ENCODE data around the gene SDHB. TPM values are rescaled to one million over a fixed set of nuclear protein-coding genes. Genes with fewer than 3 reads are reported as not detected.

SDHB gene
- total and polyA plus RNA-seq, 7 donors = 109 to 398 (median 173) TPM

DNA sequence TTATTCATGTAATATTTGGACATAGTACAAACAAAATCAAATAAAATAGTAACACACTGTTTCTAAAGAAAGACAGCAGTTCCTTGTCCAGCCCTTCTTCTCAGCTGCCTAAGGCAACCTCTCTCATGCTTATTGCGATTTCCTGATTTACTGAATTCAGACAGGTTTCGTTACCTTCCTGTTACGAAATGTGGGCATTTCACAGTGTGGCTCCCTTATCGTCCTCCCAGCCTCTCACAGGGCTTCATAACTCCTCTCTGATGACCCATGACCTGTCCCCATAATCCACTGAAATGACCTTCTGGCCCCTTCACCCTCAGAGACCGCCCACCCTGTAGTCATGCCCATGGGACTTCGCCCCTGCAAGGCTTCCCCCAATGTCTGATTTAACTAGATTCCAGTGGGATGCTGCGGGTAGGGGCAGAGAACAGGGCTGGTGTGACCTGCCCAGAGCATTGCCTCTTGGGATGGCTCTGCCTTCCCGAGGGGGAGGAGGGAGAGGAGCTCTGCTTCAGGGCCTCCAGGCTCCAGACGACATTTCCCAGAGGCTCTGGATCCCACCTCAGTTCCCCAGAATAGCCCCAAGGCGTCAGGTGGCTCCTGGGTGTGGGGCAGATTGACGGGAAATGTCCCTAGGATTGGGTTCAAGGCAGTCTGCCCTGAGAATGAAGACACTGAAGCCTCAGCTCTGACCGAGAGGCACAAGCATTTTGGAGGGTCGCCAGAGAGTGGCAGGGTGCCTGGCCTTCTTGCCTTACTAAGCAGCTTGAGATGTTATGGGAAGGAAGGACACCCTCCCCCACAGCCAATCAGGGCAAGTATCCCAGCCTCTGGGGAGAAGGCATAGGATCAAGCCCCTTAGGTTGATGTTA lies 44.9 kb upstream of the SDHB start:
- Histone ChIP-seq H3K4me3 (no peak overlapping the region), H3K36me3 (no peaks in the 10 kb centered on the region), H3K27me3 (no peaks in the 10 kb centered on the region), H3K4me1 (peaks cover 0 to 39% (median 14%) of the 10 kb centered on the region in 4 donors), H3K27ac (peak overlapping the region in 3 of 4 donors; percentile 23 to 40 (median 27)), H3K9me3 (no peaks in the 10 kb centered on the region)
- TF ChIP-seq EP300 (IDR thresholded peaks at IDR 0.05) (no peak), POLR2A (IDR thresholded peaks at IDR 0.05) (no peak), POLR2AphosphoS5 (IDR thresholded peaks at IDR 0.05) (peak in 1 of 4 donors; percentile 34)
- DNase-seq = no peak
- intact Hi-C loops (cut with DNase I) = no loop called here
- 75 to 79% methylated on average over 13 of the region's 13 CpGs for WGBS, 2 donors

GRCh38 chr1:17097787-17098186 lies 44.0 kb upstream of the SDHB start:
- Histone ChIP-seq H3K27me3 (no peaks in the 10 kb centered on the region), H3K4me1 (peaks cover 0 to 39% (median 14%) of the 10 kb centered on the region in 4 donors), H3K27ac (peak overlapping the region in 1 of 4 donors; percentile 27), H3K36me3 (no peaks in the 10 kb centered on the region), H3K9me3 (no peaks in the 10 kb centered on the region), H3K4me3 (no peak overlapping the region)
- intact Hi-C loops (cut with DNase I) = no loop called here
- no peak for TF ChIP-seq EP300 (IDR thresholded peaks at IDR 0.05)
- TF ChIP-seq POLR2A (IDR thresholded peaks at IDR 0.05) = no peak
- TF ChIP-seq, protein P1, sequence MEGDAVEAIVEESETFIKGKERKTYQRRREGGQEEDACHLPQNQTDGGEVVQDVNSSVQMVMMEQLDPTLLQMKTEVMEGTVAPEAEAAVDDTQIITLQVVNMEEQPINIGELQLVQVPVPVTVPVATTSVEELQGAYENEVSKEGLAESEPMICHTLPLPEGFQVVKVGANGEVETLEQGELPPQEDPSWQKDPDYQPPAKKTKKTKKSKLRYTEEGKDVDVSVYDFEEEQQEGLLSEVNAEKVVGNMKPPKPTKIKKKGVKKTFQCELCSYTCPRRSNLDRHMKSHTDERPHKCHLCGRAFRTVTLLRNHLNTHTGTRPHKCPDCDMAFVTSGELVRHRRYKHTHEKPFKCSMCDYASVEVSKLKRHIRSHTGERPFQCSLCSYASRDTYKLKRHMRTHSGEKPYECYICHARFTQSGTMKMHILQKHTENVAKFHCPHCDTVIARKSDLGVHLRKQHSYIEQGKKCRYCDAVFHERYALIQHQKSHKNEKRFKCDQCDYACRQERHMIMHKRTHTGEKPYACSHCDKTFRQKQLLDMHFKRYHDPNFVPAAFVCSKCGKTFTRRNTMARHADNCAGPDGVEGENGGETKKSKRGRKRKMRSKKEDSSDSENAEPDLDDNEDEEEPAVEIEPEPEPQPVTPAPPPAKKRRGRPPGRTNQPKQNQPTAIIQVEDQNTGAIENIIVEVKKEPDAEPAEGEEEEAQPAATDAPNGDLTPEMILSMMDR (IDR thresholded peaks at IDR 0.05) = no peak
- no peak for TF ChIP-seq POLR2AphosphoS5 (IDR thresholded peaks at IDR 0.05)
- no peak for DNase-seq
- 53 to 63% methylated on average over 14 of the region's 14 CpGs for WGBS, 2 donors

- no peaks in the 10 kb centered on the region for H3K9me3 ChIP-seq
- no peak overlapping the region for H3K27ac ChIP-seq
- H3K4me3 ChIP-seq = no peak overlapping the region
- H3K27me3 ChIP-seq = no peaks in the 10 kb centered on the region
- TF ChIP-seq POLR2A (IDR thresholded peaks at IDR 0.05) (no peak), POLR2AphosphoS5 (IDR thresholded peaks at IDR 0.05) (no peak), EP300 (IDR thresholded peaks at IDR 0.05) (no peak)
- TF ChIP-seq, protein P1 (IDR thresholded peaks at IDR 0.05) = no peak
- intact Hi-C loops (cut with DNase I) = no loop called here
- DNase-seq = no peak
- no peaks in the 10 kb centered on the region for H3K36me3 ChIP-seq
- 62 to 78% methylated on average over 8 of the region's 8 CpGs for WGBS, 2 donors
- H3K4me1 ChIP-seq = peaks cover 0 to 39% (median 14%) of the 10 kb centered on the region in 4 donors
Measured at GRCh38 chr1:17097147-17097546, 43.3 kb upstream of the SDHB start.

DNA sequence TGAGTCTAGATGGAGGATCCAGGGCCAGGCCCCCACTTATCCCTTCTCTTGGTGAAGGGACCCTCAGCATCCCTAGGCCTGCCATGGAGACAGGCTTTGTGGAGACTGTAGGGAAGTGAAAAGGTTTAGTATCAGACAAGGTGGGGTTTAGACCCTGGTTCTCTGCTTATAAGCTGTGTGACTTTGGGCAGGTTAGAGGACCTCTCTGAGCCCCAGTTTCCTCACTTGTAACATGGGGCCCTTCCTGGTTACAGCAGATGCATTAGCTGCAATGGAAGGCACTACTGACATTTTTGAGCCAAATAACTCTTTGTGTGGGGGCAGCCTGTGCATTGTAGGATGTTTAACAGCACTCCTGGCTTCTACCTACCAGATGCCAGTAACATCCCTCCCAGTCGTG lies 42.8 kb upstream of the SDHB start:
- no peaks in the 10 kb centered on the region for H3K36me3 ChIP-seq
- no peaks in the 10 kb centered on the region for H3K9me3 ChIP-seq
- no peak for DNase-seq
- H3K27me3 ChIP-seq = no peaks in the 10 kb centered on the region
- TF ChIP-seq, protein P1 (IDR thresholded peaks at IDR 0.05) = no peak
- TF ChIP-seq EP300 (IDR thresholded peaks at IDR 0.05) (no peak), POLR2A (IDR thresholded peaks at IDR 0.05) (no peak), POLR2AphosphoS5 (IDR thresholded peaks at IDR 0.05) (no peak)
- no peak overlapping the region for H3K27ac ChIP-seq
- no peak overlapping the region for H3K4me3 ChIP-seq
- peaks cover 0 to 39% (median 14%) of the 10 kb centered on the region in 4 donors for H3K4me1 ChIP-seq
- 32 to 88% methylated on average over 1 of the region's 1 CpG for WGBS, 2 donors
- intact Hi-C loops (cut with DNase I) = no loop called here

DNA sequence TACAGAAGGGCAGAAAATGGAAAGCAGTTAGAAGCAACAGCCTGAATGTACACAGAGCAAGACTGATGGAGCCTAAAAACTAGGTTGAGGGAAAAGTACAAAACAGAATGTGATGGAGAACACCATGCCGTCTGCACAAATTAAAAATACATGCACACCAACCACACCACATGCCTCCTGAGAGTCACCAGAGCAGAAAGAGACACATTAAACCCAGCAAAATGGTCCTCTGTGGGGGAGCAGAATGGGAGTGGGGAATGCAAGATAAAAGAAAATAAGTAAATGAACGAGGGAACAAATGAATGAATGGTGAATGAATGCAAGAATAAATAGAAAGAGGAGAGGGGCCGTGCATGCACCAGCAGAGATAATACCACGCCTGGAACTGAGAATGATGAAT lies 41.3 kb upstream of the SDHB start:
- Histone ChIP-seq H3K27me3 (no peaks in the 10 kb centered on the region), H3K36me3 (no peaks in the 10 kb centered on the region), H3K4me3 (no peak overlapping the region), H3K27ac (peak overlapping the region in 1 of 4 donors; percentile 59), H3K9me3 (no peaks in the 10 kb centered on the region), H3K4me1 (peaks cover 0 to 43% (median 18%) of the 10 kb centered on the region in 4 donors)
- TF ChIP-seq, protein P1 (IDR thresholded peaks at IDR 0.05) = no peak
- TF ChIP-seq POLR2AphosphoS5 (IDR thresholded peaks at IDR 0.05) (no peak), POLR2A (IDR thresholded peaks at IDR 0.05) (no peak), EP300 (IDR thresholded peaks at IDR 0.05) (no peak)
- no peak for DNase-seq
- intact Hi-C loops (cut with DNase I) = no loop called here
- 60 to 64% methylated on average over 4 of the region's 4 CpGs for WGBS, 2 donors

All from sigmoid colon (tissue), 7 donors.